H1 (cell line): ENCODE measurements around the gene TBC1D10A. TPM values are rescaled to one million over a fixed set of nuclear protein-coding genes. Genes with fewer than 3 reads are reported as not detected.

Source experiments
- BRCA1 ChIP-seq: IDR thresholded peaks from 2 replicates; pipeline ENCODE4 v1.6.1; 2012; ENCODE audit warnings: low read depth, low read length, improper control_type of control experiment
- CEBPB ChIP-seq: IDR thresholded peaks from 2 replicates; pipeline ENCODE4 v1.6.1; 2012; ENCODE audit warnings: low read depth, low read length
- MAFK ChIP-seq: IDR thresholded peaks from 2 replicates; pipeline ENCODE4 v1.6.1; 2012; ENCODE audit warnings: low read depth, mild to moderate bottlenecking, improper control_type of control experiment, low read length
- SP1 ChIP-seq: IDR thresholded peaks from 2 replicates; pipeline ENCODE4 v1.6.1; 2011; ENCODE audit warnings: low read depth, low read length
- TAF7 ChIP-seq: optimal IDR thresholded peaks from 2 replicates; pipeline ENCODE3; 2011; ENCODE audit warnings: low read depth, mild to moderate bottlenecking, inconsistent platforms, low read length, moderate library complexity, borderline replicate concordance
- TEAD4 ChIP-seq: IDR thresholded peaks from 2 replicates; pipeline ENCODE4 v1.6.1; 2012; ENCODE audit warnings: low read depth, low read length, inconsistent platforms, mixed read lengths
- polyA plus RNA-seq, 7 experiments: library from polyadenylated mRNA; depleted of rRNA in 3 of 7; stranded (reverse) in 5 of 7; unstranded in 2 of 7; fragments of >200 nt in 5 of 7; fragments of 200-250 nt in 2 of 7; gene quantifications; 1 replicate in 5 of 7; 2 replicates in 1 of 7; 4 replicates in 1 of 7; pipeline versions ENCODE4 v1.2.1 to v1.2.3, GENCODE V29; 2011 to 2013; ENCODE audit warnings: missing spikeins in 2 of 7, mixed read lengths in 2 of 7
- total RNA-seq: library from RNA; stranded (reverse); fragmentation: NEBNext Ultra II Directional; extraction: Animal tissue kit (Norgen Biotek cat#: 25700); gene quantifications from 2 replicates; pipeline ENCODE4 v1.2.1, GENCODE V29; 2021
- TF ChIP-seq, protein P1 (sequence below): fragments of 300-600 bp; sonication (generic); IDR thresholded peaks from 2 replicates; pipeline ENCODE4 v1.7.1; 2012; ENCODE audit warnings: low read length, moderate library complexity, mild to moderate bottlenecking, inconsistent platforms; ENCODE audit not compliant: insufficient replicate concordance

The TBC1D10A gene
- total and polyA plus RNA-seq, 2 of the 8 experiments (the other 6 are each of a cell fraction or from before 2014, with no cell fraction given) = 5.4 to 7.0 TPM

DNA sequence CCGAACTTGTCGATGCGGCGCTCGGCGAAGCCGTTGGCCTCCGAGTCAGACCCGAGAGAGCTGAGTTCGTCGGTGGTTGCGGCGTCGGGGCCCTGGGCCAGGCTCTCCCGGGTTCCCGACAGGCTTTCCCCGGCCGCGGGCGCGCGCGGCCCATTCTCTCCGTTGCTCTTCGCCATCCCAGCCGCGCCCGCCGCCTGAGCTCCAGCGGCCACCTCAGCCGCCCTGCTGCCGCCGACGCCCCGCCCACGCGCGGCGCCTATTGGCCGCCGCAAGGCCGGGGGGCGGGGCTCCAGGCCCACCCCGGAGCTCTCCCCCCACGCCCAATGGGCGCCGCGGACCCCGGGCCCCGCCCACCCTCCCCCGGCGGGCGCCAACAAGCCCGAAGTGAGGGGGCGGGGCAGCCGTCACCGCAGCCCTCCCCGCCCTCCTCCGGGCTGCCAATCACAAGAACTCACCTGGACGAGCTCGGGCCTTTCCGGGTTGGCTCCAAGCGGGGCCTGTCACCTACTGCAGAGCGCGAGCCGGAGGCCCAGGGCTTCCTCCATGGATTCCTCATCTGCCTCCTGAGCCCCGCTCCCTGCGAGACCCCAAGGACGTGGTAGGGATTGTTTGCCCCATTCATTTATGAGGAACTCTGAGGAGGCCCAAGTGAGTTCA, at the start of gene TBC1D10A (continued):
- TF ChIP-seq, protein P1, sequence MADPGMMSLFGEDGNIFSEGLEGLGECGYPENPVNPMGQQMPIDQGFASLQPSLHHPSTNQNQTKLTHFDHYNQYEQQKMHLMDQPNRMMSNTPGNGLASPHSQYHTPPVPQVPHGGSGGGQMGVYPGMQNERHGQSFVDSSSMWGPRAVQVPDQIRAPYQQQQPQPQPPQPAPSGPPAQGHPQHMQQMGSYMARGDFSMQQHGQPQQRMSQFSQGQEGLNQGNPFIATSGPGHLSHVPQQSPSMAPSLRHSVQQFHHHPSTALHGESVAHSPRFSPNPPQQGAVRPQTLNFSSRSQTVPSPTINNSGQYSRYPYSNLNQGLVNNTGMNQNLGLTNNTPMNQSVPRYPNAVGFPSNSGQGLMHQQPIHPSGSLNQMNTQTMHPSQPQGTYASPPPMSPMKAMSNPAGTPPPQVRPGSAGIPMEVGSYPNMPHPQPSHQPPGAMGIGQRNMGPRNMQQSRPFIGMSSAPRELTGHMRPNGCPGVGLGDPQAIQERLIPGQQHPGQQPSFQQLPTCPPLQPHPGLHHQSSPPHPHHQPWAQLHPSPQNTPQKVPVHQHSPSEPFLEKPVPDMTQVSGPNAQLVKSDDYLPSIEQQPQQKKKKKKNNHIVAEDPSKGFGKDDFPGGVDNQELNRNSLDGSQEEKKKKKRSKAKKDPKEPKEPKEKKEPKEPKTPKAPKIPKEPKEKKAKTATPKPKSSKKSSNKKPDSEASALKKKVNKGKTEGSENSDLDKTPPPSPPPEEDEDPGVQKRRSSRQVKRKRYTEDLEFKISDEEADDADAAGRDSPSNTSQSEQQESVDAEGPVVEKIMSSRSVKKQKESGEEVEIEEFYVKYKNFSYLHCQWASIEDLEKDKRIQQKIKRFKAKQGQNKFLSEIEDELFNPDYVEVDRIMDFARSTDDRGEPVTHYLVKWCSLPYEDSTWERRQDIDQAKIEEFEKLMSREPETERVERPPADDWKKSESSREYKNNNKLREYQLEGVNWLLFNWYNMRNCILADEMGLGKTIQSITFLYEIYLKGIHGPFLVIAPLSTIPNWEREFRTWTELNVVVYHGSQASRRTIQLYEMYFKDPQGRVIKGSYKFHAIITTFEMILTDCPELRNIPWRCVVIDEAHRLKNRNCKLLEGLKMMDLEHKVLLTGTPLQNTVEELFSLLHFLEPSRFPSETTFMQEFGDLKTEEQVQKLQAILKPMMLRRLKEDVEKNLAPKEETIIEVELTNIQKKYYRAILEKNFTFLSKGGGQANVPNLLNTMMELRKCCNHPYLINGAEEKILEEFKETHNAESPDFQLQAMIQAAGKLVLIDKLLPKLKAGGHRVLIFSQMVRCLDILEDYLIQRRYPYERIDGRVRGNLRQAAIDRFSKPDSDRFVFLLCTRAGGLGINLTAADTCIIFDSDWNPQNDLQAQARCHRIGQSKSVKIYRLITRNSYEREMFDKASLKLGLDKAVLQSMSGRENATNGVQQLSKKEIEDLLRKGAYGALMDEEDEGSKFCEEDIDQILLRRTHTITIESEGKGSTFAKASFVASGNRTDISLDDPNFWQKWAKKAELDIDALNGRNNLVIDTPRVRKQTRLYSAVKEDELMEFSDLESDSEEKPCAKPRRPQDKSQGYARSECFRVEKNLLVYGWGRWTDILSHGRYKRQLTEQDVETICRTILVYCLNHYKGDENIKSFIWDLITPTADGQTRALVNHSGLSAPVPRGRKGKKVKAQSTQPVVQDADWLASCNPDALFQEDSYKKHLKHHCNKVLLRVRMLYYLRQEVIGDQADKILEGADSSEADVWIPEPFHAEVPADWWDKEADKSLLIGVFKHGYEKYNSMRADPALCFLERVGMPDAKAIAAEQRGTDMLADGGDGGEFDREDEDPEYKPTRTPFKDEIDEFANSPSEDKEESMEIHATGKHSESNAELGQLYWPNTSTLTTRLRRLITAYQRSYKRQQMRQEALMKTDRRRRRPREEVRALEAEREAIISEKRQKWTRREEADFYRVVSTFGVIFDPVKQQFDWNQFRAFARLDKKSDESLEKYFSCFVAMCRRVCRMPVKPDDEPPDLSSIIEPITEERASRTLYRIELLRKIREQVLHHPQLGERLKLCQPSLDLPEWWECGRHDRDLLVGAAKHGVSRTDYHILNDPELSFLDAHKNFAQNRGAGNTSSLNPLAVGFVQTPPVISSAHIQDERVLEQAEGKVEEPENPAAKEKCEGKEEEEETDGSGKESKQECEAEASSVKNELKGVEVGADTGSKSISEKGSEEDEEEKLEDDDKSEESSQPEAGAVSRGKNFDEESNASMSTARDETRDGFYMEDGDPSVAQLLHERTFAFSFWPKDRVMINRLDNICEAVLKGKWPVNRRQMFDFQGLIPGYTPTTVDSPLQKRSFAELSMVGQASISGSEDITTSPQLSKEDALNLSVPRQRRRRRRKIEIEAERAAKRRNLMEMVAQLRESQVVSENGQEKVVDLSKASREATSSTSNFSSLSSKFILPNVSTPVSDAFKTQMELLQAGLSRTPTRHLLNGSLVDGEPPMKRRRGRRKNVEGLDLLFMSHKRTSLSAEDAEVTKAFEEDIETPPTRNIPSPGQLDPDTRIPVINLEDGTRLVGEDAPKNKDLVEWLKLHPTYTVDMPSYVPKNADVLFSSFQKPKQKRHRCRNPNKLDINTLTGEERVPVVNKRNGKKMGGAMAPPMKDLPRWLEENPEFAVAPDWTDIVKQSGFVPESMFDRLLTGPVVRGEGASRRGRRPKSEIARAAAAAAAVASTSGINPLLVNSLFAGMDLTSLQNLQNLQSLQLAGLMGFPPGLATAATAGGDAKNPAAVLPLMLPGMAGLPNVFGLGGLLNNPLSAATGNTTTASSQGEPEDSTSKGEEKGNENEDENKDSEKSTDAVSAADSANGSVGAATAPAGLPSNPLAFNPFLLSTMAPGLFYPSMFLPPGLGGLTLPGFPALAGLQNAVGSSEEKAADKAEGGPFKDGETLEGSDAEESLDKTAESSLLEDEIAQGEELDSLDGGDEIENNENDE = no peak
- TF ChIP-seq SP1 = 0 out of 2 replicates have a peak, but pooled peaks have one; percentile 8
- no peak for TF ChIP-seq MAFK
- no peak for TF ChIP-seq BRCA1
- TF ChIP-seq TEAD4 = no peak
- TF ChIP-seq CEBPB = no peak
- peak; percentile 11 for TF ChIP-seq TAF7
